ENCODE data around the gene FUT1. TPM values are rescaled to one million over a fixed set of nuclear protein-coding genes. Genes with fewer than 3 reads are reported as not detected.
A peak's percentile ranks its signal among the peaks of the same experiment; 100 is the strongest.

Gene FUT1
- total and polyA plus RNA-seq, 9 of the 15 experiments (the other 6 are each of a cell fraction or from before 2014, with no cell fraction given): 2.3 to 18.5 (median 8.8) TPM

- TF ChIP-seq MITF (IDR thresholded peaks at IDR 0.05) (peak; percentile 73; the same call in 1 of the 2 replicates), KAT8 (IDR thresholded peaks at IDR 0.05; ENCODE audit: low read depth) (no peak), GABPA (tag; conservative IDR thresholded peaks at IDR 0.05; ENCODE audit: low read depth) (peak; percentile 31; the same call in 1 of the 2 replicates), HMG20A (CRISPR knock-in tag; conservative IDR thresholded peaks at IDR 0.05) (no peak), HSF4 (CRISPR knock-in tag; IDR thresholded peaks at IDR 0.05; ENCODE audit: borderline replicate concordance) (no peak), RNF2 (IDR thresholded peaks at IDR 0.05) (no peak; the same call in none of the 2 replicates), NFRKB (IDR thresholded peaks at IDR 0.05; ENCODE audit: low read depth) (0 out of 2 replicates have a peak, but pooled peaks have one; percentile 35), REST (IDR thresholded peaks at IDR 0.05; ENCODE audit: borderline replicate concordance) (peak; percentile 76), REST (CRISPR knock-in tag; IDR thresholded peaks at IDR 0.05; ENCODE audit: low read depth) (no peak), ZNF41 (CRISPR knock-in tag; conservative IDR thresholded peaks at IDR 0.05) (no peak), HNRNPUL1 (IDR thresholded peaks at IDR 0.05; ENCODE audit: low read length) (no peak), MIER1 (IDR thresholded peaks at IDR 0.05; ENCODE audit: low read depth) (no peak), RBFOX2 (IDR thresholded peaks at IDR 0.05; ENCODE audit: low read depth, low read length) (peak; percentile 60), ETV5 (CRISPR knock-in tag; IDR thresholded peaks at IDR 0.05; ENCODE audit: low read depth) (0 out of 2 replicates have a peak, but pooled peaks have one; percentile 21), RBM14 (IDR thresholded peaks at IDR 0.05; ENCODE audit: borderline replicate concordance, insufficient read depth, low read depth, low read length) (no peak), ZNF232 (CRISPR knock-in tag; IDR thresholded peaks at IDR 0.05) (no peak), FOXJ2 (tag; IDR thresholded peaks at IDR 0.05) (no peak; the same call in 1 of the 2 replicates), JUN (IDR thresholded peaks at IDR 0.05; ENCODE audit: borderline replicate concordance, low read depth, low read length) (peak; percentile 94), JUN (CRISPR knock-in tag; IDR thresholded peaks at IDR 0.05; ENCODE audit: borderline replicate concordance) (no peak), TCF15 (CRISPR knock-in tag; IDR thresholded peaks at IDR 0.05) (no peak)
Measured at GRCh38 chr19:48780631-48781391, 28.4 kb upstream of the FUT1 start (continued).

Data from K562 (cell line).